Mucosa of rectum (tissue), 2 donors: Measurements from ENCODE around the gene NDUFS7.
"Not testable (repeated sequence)": the region's sequence is repeated elsewhere in the genome, so short reads cannot be mapped to it uniquely, and the experiment has no call there.

Source experiments
- H3K27ac ChIP-seq, 2 donors: one replicate each; pipeline ENCODE4 v1.7.0; 2013; ENCODE audit warnings: inconsistent platforms in 2 of 2, low read depth in 2 of 2, low read length in 2 of 2
- H3K27me3 ChIP-seq, 2 donors: one replicate each; pipeline ENCODE4 v1.7.0; 2013; ENCODE audit warnings: low read length in 2 of 2; ENCODE audit not compliant: control insufficient read depth in 2 of 2, insufficient read depth in 2 of 2
- H3K36me3 ChIP-seq, 2 donors: one replicate each; pipeline ENCODE4 v1.7.0; 2013; ENCODE audit warnings: low read length in 2 of 2; ENCODE audit not compliant: control insufficient read depth in 2 of 2, insufficient read depth in 2 of 2
- H3K4me1 ChIP-seq, 2 donors: one replicate each; pipeline ENCODE4 v1.7.0; 2013; ENCODE audit warnings: low read length in 2 of 2, mild to moderate bottlenecking in 1 of 2; ENCODE audit not compliant: control insufficient read depth in 2 of 2, insufficient read depth in 2 of 2
- H3K4me3 ChIP-seq, 2 donors: one replicate each; pipeline ENCODE4 v1.7.0; 2013; ENCODE audit warnings: low read length in 2 of 2
- H3K9ac ChIP-seq, 2 donors: one replicate each; pipeline ENCODE4 v1.7.0; 2013; ENCODE audit warnings: low read length in 2 of 2, low read depth in 1 of 2, mild to moderate bottlenecking in 1 of 2
- H3K9me3 ChIP-seq, 2 donors: one replicate each; pipeline ENCODE4 v1.7.0; 2013; ENCODE audit warnings: low read length in 2 of 2; ENCODE audit not compliant: control insufficient read depth in 2 of 2
- donor health status: healthy.
- donor health status: Normal muscosa, but diverticular disease.

The NDUFS7 gene

DNA sequence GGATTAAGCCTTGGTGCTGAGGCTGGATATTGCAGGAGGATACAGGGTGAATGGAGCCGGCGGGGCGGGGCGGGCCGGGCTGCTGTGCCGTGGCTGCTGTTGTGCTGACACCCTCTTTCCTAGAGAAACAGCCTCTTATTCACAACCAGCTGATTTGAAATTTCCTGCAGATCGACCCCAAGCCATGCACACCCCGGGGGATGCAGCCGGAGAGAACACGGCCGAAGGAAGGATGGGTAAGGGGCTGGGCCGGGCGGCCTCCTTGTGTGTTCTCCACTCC, 34.7 kb downstream of the NDUFS7 start:
- Histone ChIP-seq H3K9ac (no peak overlapping the region), H3K4me1 (peaks cover 16 to 19% of the 10 kb centered on the region in 2 donors), H3K9me3 (no peaks in the 10 kb centered on the region), H3K27me3 (no peaks in the 10 kb centered on the region), H3K27ac (no peak overlapping the region), H3K4me3 (no peak overlapping the region), H3K36me3 (peaks cover 46 to 64% of the 10 kb centered on the region in 2 donors)

- Histone ChIP-seq H3K27me3 (no peaks in the 10 kb centered on the region), H3K4me1 (peaks cover 16 to 19% of the 10 kb centered on the region in 2 donors), H3K9me3 (no peaks in the 10 kb centered on the region), H3K9ac (no peak overlapping the region), H3K4me3 (no peak overlapping the region), H3K27ac (no peak overlapping the region), H3K36me3 (peaks cover 53 to 67% of the 10 kb centered on the region in 2 donors)
Observed at GRCh38 chr19:1418951-1419738, 35.4 kb downstream of the NDUFS7 start.

GRCh38 chr19:1420085-1420484, 36.4 kb downstream of the NDUFS7 start:
- peaks cover 54 to 71% of the 10 kb centered on the region in 2 donors for H3K36me3 ChIP-seq
- not testable (repeated sequence) for H3K9ac ChIP-seq, H3K27ac ChIP-seq, H3K9me3 ChIP-seq, H3K27me3 ChIP-seq, H3K4me3 ChIP-seq
- peaks cover 15 to 19% of the 10 kb centered on the region in 2 donors for H3K4me1 ChIP-seq

- H3K9ac ChIP-seq: no peak overlapping the region
- no peak overlapping the region for H3K27ac ChIP-seq
- peaks cover 11 to 14% of the 10 kb centered on the region in 2 donors for H3K4me1 ChIP-seq
- peaks cover 59 to 76% of the 10 kb centered on the region in 2 donors for H3K36me3 ChIP-seq
- H3K27me3 ChIP-seq: no peaks in the 10 kb centered on the region
- H3K4me3 ChIP-seq: no peak overlapping the region
- no peaks in the 10 kb centered on the region for H3K9me3 ChIP-seq
Observed at GRCh38 chr19:1420590-1420989, 36.9 kb downstream of the NDUFS7 start.

GRCh38 chr19:1421218-1421957, 37.7 kb downstream of the NDUFS7 start:
- Histone ChIP-seq H3K9me3 (no peaks in the 10 kb centered on the region), H3K9ac (no peak overlapping the region), H3K27me3 (no peaks in the 10 kb centered on the region), H3K36me3 (peaks cover 65 to 77% of the 10 kb centered on the region in 2 donors), H3K27ac (no peak overlapping the region), H3K4me1 (peaks cover 3 to 6% of the 10 kb centered on the region in 2 donors), H3K4me3 (no peak overlapping the region)

GRCh38 chr19:1421958-1422305, 38.2 kb downstream of the NDUFS7 start:
- Histone ChIP-seq H3K27me3 (no peaks in the 10 kb centered on the region), H3K4me3 (no peak overlapping the region), H3K9me3 (no peaks in the 10 kb centered on the region), H3K4me1 (peaks cover 3 to 4% of the 10 kb centered on the region in 2 donors), H3K36me3 (peaks cover 66 to 82% of the 10 kb centered on the region in 2 donors), H3K9ac (no peak overlapping the region), H3K27ac (no peak overlapping the region)

- no peak overlapping the region for H3K9ac ChIP-seq
- H3K36me3 ChIP-seq: peaks cover 62 to 80% of the 10 kb centered on the region in 2 donors
- no peak overlapping the region for H3K27ac ChIP-seq
- H3K9me3 ChIP-seq: no peaks in the 10 kb centered on the region
- no peak overlapping the region for H3K4me3 ChIP-seq
- H3K4me1 ChIP-seq: peaks cover 3 to 4% of the 10 kb centered on the region in 2 donors
- H3K27me3 ChIP-seq: no peaks in the 10 kb centered on the region
Observed at GRCh38 chr19:1422360-1422759, 38.7 kb downstream of the NDUFS7 start.

GRCh38 chr19:1422943-1423342, 39.2 kb downstream of the NDUFS7 start:
- H3K27ac ChIP-seq: no peak overlapping the region
- H3K9ac ChIP-seq: no peak overlapping the region
- H3K4me1 ChIP-seq: peaks cover 3 to 4% of the 10 kb centered on the region in 2 donors
- no peak overlapping the region for H3K4me3 ChIP-seq
- no peaks in the 10 kb centered on the region for H3K9me3 ChIP-seq
- peaks cover 60 to 80% of the 10 kb centered on the region in 2 donors for H3K36me3 ChIP-seq
- H3K27me3 ChIP-seq: no peaks in the 10 kb centered on the region

- Histone ChIP-seq H3K27me3 (no peaks in the 10 kb centered on the region), H3K4me3 (no peak overlapping the region), H3K36me3 (peaks cover 59 to 76% of the 10 kb centered on the region in 2 donors), H3K9me3 (no peaks in the 10 kb centered on the region), H3K27ac (no peak overlapping the region), H3K9ac (no peak overlapping the region), H3K4me1 (peaks cover 3 to 4% of the 10 kb centered on the region in 2 donors)
Observed at GRCh38 chr19:1423436-1424191, 39.9 kb downstream of the NDUFS7 start.
